ENCODE data around the gene NME4.
"Not testable (repeated sequence)": the region's sequence is repeated elsewhere in the genome, so short reads cannot be mapped to it uniquely, and the experiment has no call there.

The NME4 gene

GRCh38 chr16:397135-397661 is at the start of gene NME4:
NME4 (plus strand) TSS chr16:397199; CDS start chr16:397223, 24 bp downstream.
- no peak for FAIRE-seq

GRCh38 chr16:347203-347602 is 49.8 kb upstream of the NME4 start:
- no peak for FAIRE-seq

- FAIRE-seq = not testable (repeated sequence)
These were observed 48.5 kb upstream of the NME4 start for GRCh38 chr16:348495-348894.

GRCh38 chr16:349211-349610 is 47.8 kb upstream of the NME4 start:
- no peak for FAIRE-seq

DNA sequence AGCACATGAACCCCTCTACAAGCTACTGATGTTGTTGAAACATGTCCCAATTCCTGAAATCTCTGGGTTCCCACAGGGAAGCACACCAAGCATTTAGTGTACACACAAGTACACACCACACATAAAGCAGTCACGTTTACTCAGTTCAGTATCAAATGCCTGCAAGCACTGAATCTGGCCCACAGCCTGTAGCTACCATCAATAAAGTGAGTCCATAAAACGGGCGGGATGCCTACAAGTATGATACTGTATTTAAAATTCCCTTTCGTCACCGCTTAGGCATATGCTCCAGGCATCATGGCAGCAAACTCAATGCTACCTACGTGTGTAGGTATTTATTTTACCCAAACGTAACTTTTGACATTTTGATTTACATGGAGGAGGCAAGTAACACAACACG is 46.8 kb upstream of the NME4 start:
- no peak for FAIRE-seq

GRCh38 chr16:351804-352520 is 45.0 kb upstream of the NME4 start:
- FAIRE-seq = no peak

DNA sequence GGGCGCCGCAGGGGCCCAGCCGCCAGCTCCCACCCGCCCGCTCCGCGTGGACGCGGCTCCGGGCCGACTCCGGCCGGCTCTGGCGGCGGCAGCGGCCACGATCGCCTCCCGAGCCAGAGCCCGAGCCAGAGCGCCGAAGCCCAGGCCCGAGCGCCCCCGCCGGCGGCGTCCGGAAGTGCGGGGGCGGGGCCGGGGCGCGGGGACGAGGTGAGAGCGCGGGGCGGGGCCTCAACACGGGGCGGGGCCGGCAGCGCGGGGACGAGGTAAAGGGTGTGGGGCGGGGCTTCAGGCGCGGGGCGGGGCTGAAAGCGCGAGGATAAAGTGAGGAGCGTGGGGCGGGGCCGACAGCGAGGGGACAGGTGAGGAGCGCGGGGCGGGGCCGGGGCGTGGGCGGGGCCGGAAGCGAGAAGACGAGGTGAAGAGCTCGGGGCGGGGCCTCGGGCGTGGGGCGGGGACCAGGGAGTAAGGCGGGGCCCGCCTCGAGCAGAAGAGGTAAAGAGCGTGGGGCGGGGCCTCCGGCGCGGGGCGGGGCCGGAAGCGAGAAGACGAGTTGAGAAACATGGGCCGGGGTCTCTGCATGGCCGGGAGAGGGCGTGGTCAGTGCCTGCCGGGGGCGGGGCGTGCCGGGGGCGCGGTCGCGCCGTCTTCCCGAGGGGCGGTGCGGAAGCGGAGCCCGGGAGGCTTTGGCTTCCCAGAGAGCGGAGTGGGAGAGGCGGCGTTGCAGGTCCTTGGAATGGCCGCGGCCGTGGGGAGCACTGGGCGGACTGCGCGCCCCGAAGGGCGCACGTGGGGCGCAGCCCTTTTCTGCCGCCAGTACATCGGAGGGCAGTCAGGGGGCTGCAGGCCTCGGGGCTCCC is 44.2 kb upstream of the NME4 start, which contains the start of gene AXIN1:
Gene AXIN1, minus strand, starts transcription at position 177 of the 857 bp plus-strand sequence. CDS start 5,698 bp downstream, outside the sequence.
- FAIRE-seq = no peak

GRCh38 chr16:353404-354290 is 43.4 kb upstream of the NME4 start:
- FAIRE-seq = no peak

GRCh38 chr16:354291-354881 is 42.6 kb upstream of the NME4 start:
- no peak for FAIRE-seq

GRCh38 chr16:354971-355461 is 42.0 kb upstream of the NME4 start:
- no peak for FAIRE-seq

GRCh38 chr16:356741-357140 is 40.3 kb upstream of the NME4 start:
- FAIRE-seq = no peak

DNA sequence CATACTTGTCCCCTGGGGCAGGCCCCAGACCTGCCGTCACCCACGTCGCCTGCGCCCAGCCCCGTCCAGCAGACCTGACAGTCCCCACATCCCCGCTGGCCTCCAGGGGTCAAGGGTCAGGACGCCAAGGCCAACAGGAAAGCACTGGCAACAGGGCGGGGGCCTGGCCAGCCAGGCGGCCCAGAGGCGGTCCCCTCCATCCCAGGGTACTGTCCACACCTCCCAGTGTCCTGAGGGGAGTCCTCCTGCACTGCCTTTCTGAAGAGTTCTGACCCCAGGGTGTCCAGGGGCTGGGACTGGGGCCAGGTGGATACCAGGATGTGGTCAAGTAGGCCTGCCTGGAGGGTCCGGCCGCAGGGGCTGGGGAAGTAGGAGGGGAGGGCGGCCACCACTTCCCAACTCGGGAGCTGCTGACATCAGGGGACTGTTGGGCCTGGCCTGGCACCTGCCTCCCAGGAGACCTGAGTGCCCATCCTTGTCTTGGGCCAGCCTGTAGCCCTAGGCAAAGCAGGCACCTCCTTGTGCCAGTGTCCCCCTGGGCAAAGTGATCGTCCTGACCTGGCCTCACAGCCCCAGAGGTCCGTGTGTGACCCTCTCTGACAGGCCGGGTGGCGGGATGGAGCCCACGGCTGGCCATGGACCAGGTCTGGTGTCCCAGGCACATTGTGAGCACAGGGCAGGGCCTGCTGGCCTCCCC is 37.8 kb upstream of the NME4 start:
- no peak for FAIRE-seq

GRCh38 chr16:359871-360697 is 36.9 kb upstream of the NME4 start:
- no peak for FAIRE-seq

GRCh38 chr16:360698-361336 is 36.2 kb upstream of the NME4 start:
- FAIRE-seq = no peak

GRCh38 chr16:361341-361871 is 35.6 kb upstream of the NME4 start:
- no peak for FAIRE-seq

DNA sequence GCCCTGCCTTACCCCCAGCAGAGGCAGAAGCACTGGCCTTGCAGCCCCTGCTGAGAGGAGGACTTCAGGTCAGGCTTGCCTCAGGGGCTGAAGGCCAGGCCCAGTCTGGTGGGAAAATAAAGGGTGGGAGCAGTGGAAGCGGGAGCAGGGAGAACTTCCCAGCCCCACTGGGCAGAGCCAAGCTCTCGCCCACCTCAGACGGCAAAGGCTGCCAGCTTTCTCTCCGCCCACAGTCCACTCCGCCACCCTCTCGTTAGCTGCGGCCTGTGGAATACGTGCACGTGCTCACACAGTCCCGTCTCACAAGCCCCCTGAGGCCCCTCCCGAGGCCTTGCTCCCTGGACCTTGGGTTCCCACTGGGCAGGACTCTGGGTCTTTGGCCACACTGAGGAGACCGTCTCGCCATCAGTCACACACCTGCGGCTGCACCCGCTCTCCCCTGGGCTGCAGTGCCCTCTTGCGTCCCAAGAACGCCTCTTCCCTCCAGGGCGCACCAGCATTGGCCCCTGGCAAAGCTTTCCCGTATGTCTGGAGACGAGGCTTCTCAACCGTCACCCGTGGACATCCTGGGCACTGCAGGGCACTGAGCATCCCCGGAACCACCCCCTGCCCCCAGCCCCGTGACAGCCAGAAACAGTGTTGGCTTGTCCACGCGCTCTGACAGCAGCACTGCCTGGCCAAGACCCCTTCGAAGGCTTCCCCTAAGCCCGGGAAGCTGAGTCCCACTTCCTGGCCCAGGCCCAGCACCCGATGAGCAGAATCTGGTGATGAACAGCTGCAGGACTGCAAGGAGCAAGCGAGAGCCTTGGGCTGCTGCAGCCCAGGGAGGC is 34.9 kb upstream of the NME4 start:
- no peak for FAIRE-seq

GRCh38 chr16:362702-362999 is 34.3 kb upstream of the NME4 start:
- FAIRE-seq = not testable (repeated sequence)

DNA sequence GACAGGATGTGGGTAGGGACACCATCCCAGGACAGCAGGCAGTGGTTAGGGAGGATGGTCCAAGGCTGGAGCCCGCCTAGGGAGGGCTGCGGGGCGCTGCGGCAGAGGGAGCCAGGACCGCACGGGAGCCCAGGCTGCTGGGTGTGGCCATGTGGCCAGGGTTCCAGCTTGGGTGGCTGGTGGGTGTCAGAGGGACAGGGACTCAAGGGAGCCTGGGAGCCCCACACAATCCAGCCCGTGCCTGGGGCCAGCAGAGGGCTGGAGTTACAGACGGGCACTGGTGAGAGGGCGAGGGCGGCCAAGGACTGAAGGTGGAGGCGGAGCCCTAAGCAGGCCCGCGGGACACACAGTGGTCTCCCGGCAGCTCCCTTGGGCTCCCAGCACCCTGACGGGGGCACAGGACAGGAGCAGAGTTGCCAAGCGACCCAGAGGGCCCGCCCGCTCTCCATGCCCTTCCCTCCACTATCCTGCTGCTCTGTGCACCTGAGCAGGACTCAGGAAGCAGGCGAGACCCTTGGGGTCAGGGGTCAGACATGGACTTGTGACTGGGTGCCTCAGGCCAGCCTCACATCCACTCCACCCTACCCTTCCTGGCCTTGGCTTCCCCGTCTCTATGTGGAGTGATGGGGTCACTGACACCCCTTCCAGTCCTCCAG is 33.8 kb upstream of the NME4 start:
- FAIRE-seq = no peak

Measured in TTC549 (cell line).